IMR-90 (cell line): Measurements from ENCODE around the gene DUSP2.

Experiments
- BHLHE40 ChIP-seq: fragments of 150-350 bp; IDR thresholded peaks from 2 replicates; pipeline ENCODE4 v1.6.1; 2016; ENCODE audit warnings: mild to moderate bottlenecking, low read depth, low read length
- CEBPB ChIP-seq: IDR thresholded peaks from 2 replicates; pipeline ENCODE4 v1.6.1; 2012; ENCODE audit warnings: low read depth, low read length, improper control_type of control experiment
- MAFK ChIP-seq: IDR thresholded peaks from 2 replicates; pipeline ENCODE4 v1.6.1; 2012; ENCODE audit warnings: low read depth, low read length, improper control_type of control experiment
- MAZ ChIP-seq: IDR thresholded peaks from 2 replicates; pipeline ENCODE4 v1.6.1; 2012; ENCODE audit warnings: low read depth, mild to moderate bottlenecking, low read length, improper control_type of control experiment, moderate library complexity, borderline replicate concordance
- POLR2A ChIP-seq: IDR thresholded peaks from 2 replicates; pipeline ENCODE4 v1.6.1; 2012; ENCODE audit warnings: mild to moderate bottlenecking, low read depth, low read length
- RAD21 ChIP-seq: IDR thresholded peaks from 2 replicates; pipeline ENCODE4 v1.6.1; 2012; ENCODE audit warnings: low read length, improper control_type of control experiment
- SMC3 ChIP-seq: fragments of 150-350 bp; IDR thresholded peaks from 2 replicates; pipeline ENCODE4 v1.6.1; 2016; ENCODE audit warnings: low read depth, mild to moderate bottlenecking, antibody characterized with exemption, low read length, moderate library complexity
- TF ChIP-seq, protein P1 (sequence below): conservative IDR thresholded peaks from 2 replicates; pipeline ENCODE4 v1.5.1; 2012; ENCODE audit warnings: mild to moderate bottlenecking, low read depth, low read length, improper control_type of control experiment
- TF ChIP-seq, protein P2 (sequence below): fragments of 150-350 bp; IDR thresholded peaks from 2 replicates; pipeline ENCODE4 v1.6.1; 2016; ENCODE audit warnings: low read depth, mild to moderate bottlenecking, low read length, moderate library complexity, borderline replicate concordance

DNA sequence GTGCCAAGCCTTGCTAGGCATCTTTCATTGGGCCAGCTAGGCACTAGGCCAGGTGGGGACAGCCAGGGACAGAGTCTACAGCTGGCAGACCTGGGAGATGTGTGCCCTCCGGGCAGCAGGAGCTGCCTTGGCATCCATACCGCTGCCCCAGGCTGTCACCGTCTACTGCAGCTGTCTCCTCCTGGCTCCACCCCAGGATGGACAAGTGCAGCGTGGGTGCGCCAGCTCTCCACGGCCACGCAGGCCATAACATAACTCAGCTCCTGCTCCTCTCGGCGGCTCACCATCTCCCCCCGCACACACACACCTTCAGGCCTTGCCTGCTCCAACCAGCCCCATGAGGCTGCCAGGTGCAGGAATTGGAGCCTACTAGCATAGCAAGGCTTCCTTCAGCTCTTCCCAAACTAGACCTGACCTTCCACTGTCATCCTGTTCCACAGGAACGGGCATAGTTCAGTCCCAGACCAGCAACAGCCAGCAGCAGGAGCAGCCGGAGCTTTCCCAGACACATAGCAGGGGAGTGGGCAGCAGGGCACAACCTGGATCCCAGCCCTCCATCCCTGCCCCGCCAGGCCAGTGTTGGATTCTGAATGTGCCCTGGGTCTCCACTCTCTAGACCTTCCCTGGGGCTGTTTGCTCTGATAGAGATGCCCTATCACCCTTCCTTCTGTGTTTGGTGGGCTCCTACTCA is 26.4 kb downstream of the DUSP2 start:
- TF ChIP-seq SMC3 (no peak), RAD21 (no peak), MAFK (no peak), MAZ (no peak), CEBPB (no peak), BHLHE40 (no peak), POLR2A (no peak)
- TF ChIP-seq, protein P1, sequence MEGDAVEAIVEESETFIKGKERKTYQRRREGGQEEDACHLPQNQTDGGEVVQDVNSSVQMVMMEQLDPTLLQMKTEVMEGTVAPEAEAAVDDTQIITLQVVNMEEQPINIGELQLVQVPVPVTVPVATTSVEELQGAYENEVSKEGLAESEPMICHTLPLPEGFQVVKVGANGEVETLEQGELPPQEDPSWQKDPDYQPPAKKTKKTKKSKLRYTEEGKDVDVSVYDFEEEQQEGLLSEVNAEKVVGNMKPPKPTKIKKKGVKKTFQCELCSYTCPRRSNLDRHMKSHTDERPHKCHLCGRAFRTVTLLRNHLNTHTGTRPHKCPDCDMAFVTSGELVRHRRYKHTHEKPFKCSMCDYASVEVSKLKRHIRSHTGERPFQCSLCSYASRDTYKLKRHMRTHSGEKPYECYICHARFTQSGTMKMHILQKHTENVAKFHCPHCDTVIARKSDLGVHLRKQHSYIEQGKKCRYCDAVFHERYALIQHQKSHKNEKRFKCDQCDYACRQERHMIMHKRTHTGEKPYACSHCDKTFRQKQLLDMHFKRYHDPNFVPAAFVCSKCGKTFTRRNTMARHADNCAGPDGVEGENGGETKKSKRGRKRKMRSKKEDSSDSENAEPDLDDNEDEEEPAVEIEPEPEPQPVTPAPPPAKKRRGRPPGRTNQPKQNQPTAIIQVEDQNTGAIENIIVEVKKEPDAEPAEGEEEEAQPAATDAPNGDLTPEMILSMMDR: no peak
- TF ChIP-seq, protein P2, sequence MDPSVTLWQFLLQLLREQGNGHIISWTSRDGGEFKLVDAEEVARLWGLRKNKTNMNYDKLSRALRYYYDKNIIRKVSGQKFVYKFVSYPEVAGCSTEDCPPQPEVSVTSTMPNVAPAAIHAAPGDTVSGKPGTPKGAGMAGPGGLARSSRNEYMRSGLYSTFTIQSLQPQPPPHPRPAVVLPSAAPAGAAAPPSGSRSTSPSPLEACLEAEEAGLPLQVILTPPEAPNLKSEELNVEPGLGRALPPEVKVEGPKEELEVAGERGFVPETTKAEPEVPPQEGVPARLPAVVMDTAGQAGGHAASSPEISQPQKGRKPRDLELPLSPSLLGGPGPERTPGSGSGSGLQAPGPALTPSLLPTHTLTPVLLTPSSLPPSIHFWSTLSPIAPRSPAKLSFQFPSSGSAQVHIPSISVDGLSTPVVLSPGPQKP: no peak
